Heart left ventricle (tissue), 13 donors: ENCODE data around the gene LMBR1.

ENCODE experiments used
- CTCF ChIP-seq, 12 donors: fragments of 200-600 bp; sonication (generic) in 4 of 12; IDR thresholded peaks; one replicate each; pipeline versions ENCODE4 v1.5.0 to v1.8.0; 2018 to 2022; ENCODE audit warnings: antibody characterized with exemption in 12 of 12, mild to moderate bottlenecking in 5 of 12
- POLR2A ChIP-seq, 2 donors: fragments of 450-650 bp; IDR thresholded peaks; one replicate each; pipeline ENCODE4 v1.6.1; 2017; ENCODE audit warnings: antibody characterized with exemption in 2 of 2, mild to moderate bottlenecking in 2 of 2, moderate library complexity in 2 of 2
- donor health status: ischemic (EF 13 %, LVEDD 7.1; RV severe dilation, severe dysfunction).
- donor health status: DM: no; HTN: yes; CAD: no.
- donor health status: DM: no; HTN: no; CAD: no.
- donor health status: ischemic (EF 25% LVEDD 6.9; RV normal size, moderate dysfunction).
- donor health status: ischemic (EF 25% LVEDD 5.7; RV mildly dilated, moderate dysfunction).
- donor health status: ischemic (EF 35%, LVEDD 5.7; RV mildly dilated, moderate dysfunction).
- donor health status: nonischemic (EF 11% LVEDD 7.7; RV severe dilation, severe dysfunction).
- donor health status: DM: yes; HTN: yes; CAD: no.
- donor health status: PGD.
- donor health status: ischemic (EF 29% LVEDD 5.4; RV normal size, mild dysfunction).
- donor health status: nonischemic (EF 23%, LVEDD 6.1; RV moderate dilation, normal function).

- TF ChIP-seq CTCF (IDR thresholded peaks at IDR 0.05): peak; percentile 19 to 74 (median 52)
- TF ChIP-seq POLR2A (IDR thresholded peaks at IDR 0.05): peak in 1 of 2 donors; percentile 68
Observed at GRCh38 chr7:156892821-156893706, at the start of gene LMBR1.
